ENCODE data around the gene JAK3. TPM values are rescaled to one million over a fixed set of nuclear protein-coding genes. Genes with fewer than 3 reads are reported as not detected.

The JAK3 gene
- total and polyA plus RNA-seq, 2 donors (not counting 3 experiments of a cell fraction or from before 2014, with no cell fraction given) = 3.1 to 3.8 TPM

- Histone ChIP-seq H3K9ac (replicated peaks; ENCODE audit: extremely low read depth, insufficient read depth, low read length) (no peak within 1 kb of the TSS), H3K79me2 (ENCODE audit: control insufficient read depth, insufficient read depth, low read length) (no peaks in the 10 kb centered on the region), H2AFZ (ENCODE audit: low read depth, low read length) (no peak within 1 kb of the TSS), H3K27ac (ENCODE audit: insufficient read depth, low read depth, low read length) (no peak within 1 kb of the TSS), H3K4me2 (ENCODE audit: insufficient read depth, low read length) (no peak within 1 kb of the TSS), H3K9me3 (replicated peaks; ENCODE audit: control insufficient read depth, insufficient read depth, low read length) (no peaks in the 10 kb centered on the region), H3K27me3 (ENCODE audit: control insufficient read depth in 2 of 2, insufficient read depth in 2 of 2, low read length in 2 of 2) (peaks cover 41 to 52% of the 10 kb centered on the region in 2 experiments), H3K36me3 (ENCODE audit: control insufficient read depth in 2 of 2, extremely low read depth in 1 of 2, insufficient read depth in 2 of 2, low read length in 2 of 2) (no peaks in the 10 kb centered on the region), H3K4me3 (replicated peaks in 1 of 3; ENCODE audit: insufficient read depth in 1 of 3, low read depth in 1 of 3, low read length in 3 of 3) (no peak within 1 kb of the TSS), H4K20me1 (replicated peaks; ENCODE audit: control insufficient read depth, extremely low read depth, insufficient read depth, low read length) (no peaks in the 10 kb centered on the region), H3K9me1 (replicated peaks; ENCODE audit: control insufficient read depth, extremely low read depth, insufficient read depth, low read length) (no peaks in the 10 kb centered on the region), H3K4me1 (ENCODE audit: control insufficient read depth, extremely low read depth, insufficient read depth, low read length) (no peaks in the 10 kb centered on the region)
- CTCF ChIA-PET = interaction anchor here (1.0 to 5.0 kb wide), 4 partner anchors 10 to 124 kb away, joined by 4 to 118 read pairs (median 45); partner anchors contain the start of gene CCDC124
- TF ChIP-seq EZH2 (IDR thresholded peaks at IDR 0.05; ENCODE audit: borderline replicate concordance, low read depth, low read length, severe bottlenecking) (peak; percentile 88), GATA2 (IDR thresholded peaks at IDR 0.05; ENCODE audit: insufficient read depth, insufficient read length, low read depth, low read length) (no peak)
- no TSS peak for BruUV-seq (replicated peaks)
- DNase-seq (ENCODE audit: low read depth, low spot score) (no peak), FAIRE-seq (no peak)
- dilution Hi-C loops (cut with MboI; ENCODE audit: extremely low pct_ligation_motif_present, low sequenced_read_pairs) = no loop called here
- intact Hi-C loops (cut with micrococcal nuclease) = no loop called here
- POLR2A ChIA-PET = interaction anchor here (2.8 kb wide), 1 partner anchor 12 kb away, joined by 13 read pairs; the partner anchor contains the start of gene RPL18A
These were observed 24.1 kb upstream of the JAK3 start, which contains the start of gene SLC5A5 for GRCh38 chr19:17871878-17872250. Gene SLC5A5 (plus strand): TSS chr19:17871945. CDS start chr19:17872320, 375 bp downstream.

GRCh38 chr19:17871032-17871877 lies 23.5 kb upstream of the JAK3 start:
- POLR2A ChIA-PET = interaction anchor here (2.8 kb wide), 1 partner anchor 12 kb away, joined by 13 read pairs; the partner anchor contains the start of gene RPL18A
- TF ChIP-seq EZH2 (IDR thresholded peaks at IDR 0.05; ENCODE audit: borderline replicate concordance, low read depth, low read length, severe bottlenecking) (no peak), FOS (IDR thresholded peaks at IDR 0.05; ENCODE audit: borderline replicate concordance, insufficient read depth, low read length) (no peak), POLR2AphosphoS5 (IDR thresholded peaks at IDR 0.05; ENCODE audit: insufficient read depth, low read depth, low read length) (no peak), GATA2 (IDR thresholded peaks at IDR 0.05; ENCODE audit: insufficient read depth, insufficient read length, low read depth, low read length) (no peak), JUN (IDR thresholded peaks at IDR 0.05; ENCODE audit: borderline replicate concordance, insufficient read depth, insufficient read length, low read depth) (no peak), MYC (IDR thresholded peaks at IDR 0.05; ENCODE audit: low read depth, low read length) (no peak), MAX (IDR thresholded peaks at IDR 0.05; ENCODE audit: insufficient read depth, insufficient read length) (no peak), CTCF (IDR thresholded peaks at IDR 0.05; ENCODE audit: extremely low read depth in 1 of 2, insufficient read depth in 1 of 2, low read depth in 1 of 2, low read length in 2 of 2) (no peak), POLR2A (IDR thresholded peaks at IDR 0.05; ENCODE audit: low read depth, low read length) (no peak)
- Histone ChIP-seq H3K9me3 (replicated peaks; ENCODE audit: control insufficient read depth, insufficient read depth, low read length) (no peaks in the 10 kb centered on the region), H4K20me1 (replicated peaks; ENCODE audit: control insufficient read depth, extremely low read depth, insufficient read depth, low read length) (no peaks in the 10 kb centered on the region), H3K4me2 (ENCODE audit: insufficient read depth, low read length) (no peak overlapping the region), H3K79me2 (ENCODE audit: control insufficient read depth, insufficient read depth, low read length) (no peaks in the 10 kb centered on the region), H3K9me1 (replicated peaks; ENCODE audit: control insufficient read depth, extremely low read depth, insufficient read depth, low read length) (no peaks in the 10 kb centered on the region), H3K27ac (ENCODE audit: insufficient read depth, low read depth, low read length) (no peak overlapping the region), H3K4me3 (replicated peaks in 1 of 3; ENCODE audit: insufficient read depth in 1 of 3, low read depth in 1 of 3, low read length in 3 of 3) (no peak overlapping the region), H2AFZ (ENCODE audit: low read depth, low read length) (no peak overlapping the region), H3K9ac (replicated peaks; ENCODE audit: extremely low read depth, insufficient read depth, low read length) (no peak overlapping the region), H3K36me3 (ENCODE audit: control insufficient read depth in 2 of 2, extremely low read depth in 1 of 2, insufficient read depth in 2 of 2, low read length in 2 of 2) (no peaks in the 10 kb centered on the region), H3K27me3 (ENCODE audit: control insufficient read depth in 2 of 2, insufficient read depth in 2 of 2, low read length in 2 of 2) (peaks cover 41 to 52% of the 10 kb centered on the region in 2 experiments), H3K4me1 (ENCODE audit: control insufficient read depth, extremely low read depth, insufficient read depth, low read length) (no peaks in the 10 kb centered on the region)
- dilution Hi-C loops (cut with MboI; ENCODE audit: extremely low pct_ligation_motif_present, low sequenced_read_pairs) = no loop called here
- intact Hi-C loops (cut with micrococcal nuclease) = no loop called here
- FAIRE-seq = no peak
- no TSS peak for BruUV-seq (replicated peaks)
- CTCF ChIA-PET = interaction anchor here (1.0 to 5.0 kb wide), 7 partner anchors 9 to 124 kb away, joined by 3 to 118 read pairs (median 6); partner anchors contain the start of genes CCDC124 and RPL18A
- no peak for DNase-seq (ENCODE audit: low read depth, low spot score)

Data from endothelial cell of umbilical vein (primary cell).